K562 (cell line): ENCODE data around the gene RAB4B. TPM values are rescaled to one million over a fixed set of nuclear protein-coding genes. Genes with fewer than 3 reads are reported as not detected.

Experiments used
- ATAC-seq: fragments of 200-7000 bp; cut with Tn5 transposase; 3 replicates; pipeline ENCODE4 v1.9.1; 2020; ENCODE audit warnings: moderate library complexity
- BruUV-seq: library from RNA; stranded (reverse); fragments of 400-500 nt; replicated peaks from 2 replicates; lab custom pipeline; 2021; lab: Mats Ljungman, UMichigan
- CTCF ChIA-PET: fragments of 300-600 bp; formaldehyde crosslinking; extraction: SDS; loops from one replicate; lab custom pipeline; 2021; ENCODE audit warnings: low intra/inter-chr PET ratio; lab: Yijun Ruan, JAX
- POLR2A ChIA-PET: fragments of 300-600, 350-650 bp; sonication (Branson Sonifier 250); formaldehyde crosslinking; extraction: SDS; loops from one replicate; lab custom pipeline; 2021; ENCODE audit warnings: antibody characterized with exemption, inconsistent platforms; lab: Yijun Ruan, JAX
- DNase-seq, 4 experiments: peaks; one replicate each; pipeline versions ENCODE4 v3.0.0 to v3.0.0-alpha.2; 2011 to 2018; ENCODE audit warnings: low spot score in 3 of 4, mixed read lengths in 3 of 4; ENCODE audit errors: extremely low read depth in 1 of 4
- FAIRE-seq: peaks from 2 replicates; lab custom pipeline; 2011; peaks lifted over from hg19 to GRCh38; lab: Jason Lieb, UNC
- H2AFZ ChIP-seq: 2 replicates; pipeline ENCODE4 v1.6.0; 2011; ENCODE audit warnings: low read depth, low read length, control low read depth, inconsistent platforms
- H3K27ac ChIP-seq: fragments of 200-600 bp; 3 replicates; pipeline ENCODE4 v1.8.0; 2011; ENCODE audit warnings: low read depth, mild to moderate bottlenecking, control low read depth, inconsistent platforms, low read length, moderate library complexity, mixed read lengths; ENCODE audit errors: extremely low read depth
- H3K27me3 ChIP-seq, 2 experiments: fragments of 300-600 bp in 1 of 2; 2 replicates in 1 of 2; 3 replicates in 1 of 2; pipeline versions ENCODE4 v1.6.0 to v1.8.0; 2011; ENCODE audit warnings: inconsistent platforms in 2 of 2, low read length in 2 of 2, mild to moderate bottlenecking in 1 of 2, mixed read lengths in 1 of 2, moderate library complexity in 1 of 2; ENCODE audit not compliant: control insufficient read depth in 2 of 2, insufficient read depth in 2 of 2
- H3K36me3 ChIP-seq: fragments of 300-600 bp; 3 replicates; pipeline ENCODE4 v1.8.0; 2011; ENCODE audit warnings: mild to moderate bottlenecking, low read length, inconsistent platforms; ENCODE audit not compliant: control insufficient read depth, insufficient read depth
- H3K4me1 ChIP-seq, 2 experiments: fragments of 200-600 bp in 1 of 2; replicated peaks in 1 of 2; 2 replicates in 1 of 2; 3 replicates in 1 of 2; pipeline versions ENCODE4 v1.5.1 to v1.8.0; 2011; ENCODE audit warnings: inconsistent platforms in 2 of 2, low read length in 2 of 2, mild to moderate bottlenecking in 1 of 2, mixed read lengths in 1 of 2, moderate library complexity in 1 of 2; ENCODE audit not compliant: control insufficient read depth in 2 of 2, insufficient read depth in 2 of 2
- H3K4me2 ChIP-seq: 2 replicates; pipeline ENCODE4 v1.6.1; 2011; ENCODE audit warnings: low read length, control low read depth, inconsistent platforms, mixed read lengths; ENCODE audit not compliant: insufficient read depth
- H3K4me3 ChIP-seq: fragments of 200-600 bp; sonication (generic), shearing (Covaris generic); 2 replicates; pipeline ENCODE4 v1.5.1; 2016; ENCODE audit warnings: control low read depth, inconsistent platforms
- H3K79me2 ChIP-seq: fragments of 200-600 bp; 3 replicates; pipeline ENCODE4 v1.8.0; 2011; ENCODE audit warnings: low read length, inconsistent platforms; ENCODE audit not compliant: control insufficient read depth, insufficient read depth
- H3K9ac ChIP-seq, 2 experiments: 2 replicates each; pipeline versions ENCODE4 v1.6.0 to v1.6.1; 2011; ENCODE audit warnings: low read depth in 2 of 2, low read length in 2 of 2, control low read depth in 1 of 2, inconsistent platforms in 1 of 2, mild to moderate bottlenecking in 1 of 2, mixed read lengths in 1 of 2; ENCODE audit not compliant: insufficient read depth in 1 of 2
- H3K9me1 ChIP-seq: one replicate; pipeline ENCODE4 v1.6.0; 2011; ENCODE audit warnings: inconsistent platforms, mild to moderate bottlenecking, low read length, moderate library complexity; ENCODE audit not compliant: control insufficient read depth, insufficient read depth
- H3K9me3 ChIP-seq: replicated peaks from 2 replicates; pipeline ENCODE4 v1.5.1; 2011; ENCODE audit warnings: low read depth, low read length, inconsistent platforms; ENCODE audit not compliant: control insufficient read depth, insufficient read depth
- H4K20me1 ChIP-seq: replicated peaks from 2 replicates; pipeline ENCODE4 v1.6.1; 2011; ENCODE audit warnings: low read length, inconsistent platforms, mixed read lengths; ENCODE audit not compliant: control insufficient read depth, insufficient read depth
- ARID4B ChIP-seq: sonication (generic); formaldehyde crosslinking; IDR thresholded peaks from 2 replicates; pipeline ENCODE4 v1.8.0; 2022; ENCODE audit warnings: mild to moderate bottlenecking, missing genetic modification reagents
- HEY1 ChIP-seq: fragments of 250-450 bp; sonication (Bioruptor Pico); IDR thresholded peaks from 2 replicates; pipeline ENCODE4 v1.5.0; 2020; ENCODE audit warnings: mild to moderate bottlenecking, moderate library complexity, borderline replicate concordance
- KAT7 ChIP-seq: sonication (generic); formaldehyde crosslinking; IDR thresholded peaks from 2 replicates; pipeline ENCODE4 v1.8.0; 2022; ENCODE audit warnings: missing genetic modification reagents, mild to moderate bottlenecking, borderline replicate concordance
- NCOA1 ChIP-seq: fragments of 450-650 bp; IDR thresholded peaks from 2 replicates; pipeline ENCODE4 v1.6.1; 2016; ENCODE audit warnings: low read depth
- NUFIP1 ChIP-seq: fragments of 450-650 bp; IDR thresholded peaks from 2 replicates; pipeline ENCODE4 v1.6.1; 2018; ENCODE audit not compliant: partially characterized antibody
- OTX1 ChIP-seq: fragments of 450-650 bp; formaldehyde crosslinking; IDR thresholded peaks from 2 replicates; pipeline ENCODE4 v1.4.0; 2022; ENCODE audit warnings: mild to moderate bottlenecking
- RFX5 ChIP-seq: IDR thresholded peaks from 2 replicates; pipeline ENCODE4 v1.6.1; 2011; ENCODE audit warnings: low read depth, mild to moderate bottlenecking, improper control_type of control experiment, low read length
- ZNF41 ChIP-seq: fragments of 250-450 bp; sonication (Bioruptor Pico); conservative IDR thresholded peaks from 2 replicates; pipeline ENCODE4 v1.4.0; 2020; ENCODE audit warnings: mild to moderate bottlenecking
- WGBS: fragments of 100-300 bp; shearing (Covaris generic); methylation state at CpG from one replicate; pipeline ENCODE4 v1.1.6; 2016; ENCODE audit warnings: low coverage, mixed read lengths; ENCODE audit not compliant: insufficient coverage; ENCODE audit errors: missing lambda C conversion rate; 5-methylcytosine and 5-hydroxymethylcytosine counted together
- in situ Hi-C: fragments of 300-500 bp; cut with MboI; formaldehyde crosslinking; loops from 4 replicates; pipeline ENCODE4 v1.15.0; 2018; ENCODE audit warnings: inconsistent platforms, mixed read lengths
- intact Hi-C: fragments of 100-400 bp; cut with micrococcal nuclease; formaldehyde crosslinking; loops from 2 replicates; pipeline ENCODE4 v1.14.2; 2022
- polyA plus RNA-seq, 8 experiments: library from polyadenylated mRNA; depleted of rRNA in 4 of 8; stranded (reverse) in 5 of 8; unstranded in 3 of 8; fragments of >200 nt; fragmentation: Nextera tagmentation in 2 of 8; fragmentation: Illumina TruSeq in 1 of 8; extraction: Ambion mirVana in 2 of 8; extraction: Trizol in 1 of 8; gene quantifications; 2 replicates each; pipeline versions ENCODE4 v1.2.1 to v1.2.3, GENCODE V29; 2011 to 2014; ENCODE audit warnings: inconsistent platforms in 1 of 8, missing spikeins in 1 of 8
- total RNA-seq, 7 experiments: library from RNA; depleted of rRNA in 6 of 7; stranded (reverse); fragments of >200 nt in 6 of 7; fragmentation: Illumina TruSeq in 2 of 7; extraction: Trizol in 2 of 7; gene quantifications; 2 replicates each; pipeline versions ENCODE4 v1.2.1 to v1.2.3, GENCODE V29; 2011 to 2021; ENCODE audit warnings: low replicate concordance in 1 of 7

The RAB4B gene
- total and polyA plus RNA-seq, 9 of the 15 experiments (the other 6 are each of a cell fraction or from before 2014, with no cell fraction given), result 0.28 to 20.4 (median 9.0) TPM

GRCh38 chr19:40805258-40805868 is 27.3 kb downstream of the RAB4B start:
- no peak overlapping the region for H3K4me3 ChIP-seq
- peaks cover 24% of the 10 kb centered on the region for H3K9me1 ChIP-seq
- no TSS peak for BruUV-seq
- H3K27ac ChIP-seq, result peak overlapping the region; percentile 14; the same call in 1 of the 3 replicates
- H3K4me1 ChIP-seq, result peaks cover 45 to 82% of the 10 kb centered on the region in 2 experiments
- WGBS, result 68% methylated on average over 2 of the region's 2 CpGs
- ChIA-PET CTCF (no interaction called here), POLR2A (interaction anchor here (0.6 to 3.7 kb wide), 9 partner anchors 19 to 1562 kb away, joined by 3 to 26 read pairs (median 3); partner anchors contain the start of gene RAB4B)
- peak overlapping the region in 1 of 2 experiments; percentile 64; a peak in 2 of 4 replicates for H3K9ac ChIP-seq
- TF ChIP-seq ZNF41 (CRISPR knock-in tag) (no peak), OTX1 (no peak)
- FAIRE-seq, result peak; percentile 11
- H2AFZ ChIP-seq, result no peak overlapping the region
- H3K27me3 ChIP-seq, result no peaks in the 10 kb centered on the region
- no peaks in the 10 kb centered on the region for H3K9me3 ChIP-seq
- peaks cover 58% of the 10 kb centered on the region for H4K20me1 ChIP-seq
- intact Hi-C loops, result loop anchor here (5.0 kb wide), 1 partner anchor 143 kb away; no protein-coding TSS in a partner anchor
- H3K36me3 ChIP-seq, result peaks cover 92% of the 10 kb centered on the region
- DNase-seq, result no peak
- H3K79me2 ChIP-seq, result peaks cover 77% of the 10 kb centered on the region
- in situ Hi-C loops, result no loop called here
- no peak for ATAC-seq
- no peak overlapping the region for H3K4me2 ChIP-seq

GRCh38 chr19:40806423-40807146 is 28.5 kb downstream of the RAB4B start:
- ChIA-PET POLR2A (interaction anchor here (0.6 to 3.7 kb wide), 14 partner anchors 8 to 440 kb away, joined by 3 to 26 read pairs (median 3); partner anchors contain the start of genes ACTMAP, EGLN2, RAB4B and SNRPA), CTCF (interaction anchor here (0.7 kb wide), 1 partner anchor 104 kb away, joined by 3 read pairs; no protein-coding TSS in a partner anchor)
- H3K9me1 ChIP-seq, result peaks cover 24% of the 10 kb centered on the region
- H3K36me3 ChIP-seq, result peaks cover 81% of the 10 kb centered on the region
- no peak overlapping the region for H3K9ac ChIP-seq
- H4K20me1 ChIP-seq, result peaks cover 53% of the 10 kb centered on the region
- H3K9me3 ChIP-seq, result no peaks in the 10 kb centered on the region
- no peak overlapping the region for H3K4me2 ChIP-seq
- no peak overlapping the region for H2AFZ ChIP-seq
- peak; percentile 68 for ATAC-seq
- peak; percentile 75 to 87 (median 80) for DNase-seq
- 56% methylated on average over 24 of the region's 26 CpGs for WGBS
- in situ Hi-C loops (no loop called here), intact Hi-C loops (loop anchor here (5.0 kb wide), 1 partner anchor 144 kb away; no protein-coding TSS in a partner anchor)
- no peak overlapping the region for H3K27ac ChIP-seq
- no peaks in the 10 kb centered on the region for H3K27me3 ChIP-seq
- peaks cover 65% of the 10 kb centered on the region for H3K79me2 ChIP-seq
- peak; percentile 89 for FAIRE-seq
- peaks cover 38 to 81% of the 10 kb centered on the region in 2 experiments for H3K4me1 ChIP-seq
- no peak overlapping the region for H3K4me3 ChIP-seq
- no TSS peak for BruUV-seq
- TF ChIP-seq NCOA1 (no peak), KAT7 (CRISPR knock-in tag) (0 out of 2 replicates have a peak, but pooled peaks have one; percentile 11), NUFIP1 (no peak), RFX5 (no peak), ARID4B (CRISPR knock-in tag) (0 out of 2 replicates have a peak, but pooled peaks have one; percentile 42), HEY1 (no peak)
